ENCODE measurements around the gene SBF2. TPM values are rescaled to one million over a fixed set of nuclear protein-coding genes. Genes with fewer than 3 reads are reported as not detected.
"Not testable (repeated sequence)": the region's sequence is repeated elsewhere in the genome, so short reads cannot be mapped to it uniquely, and the experiment has no call there.

Gene SBF2
- polyA plus RNA-seq, 4 donors, result 10.0 to 50.5 (median 15.1) TPM

- FAIRE-seq, result no peak
- no peaks in the 10 kb centered on the region for H3K4me1 ChIP-seq (ENCODE audit: control insufficient read depth in 3 of 3, insufficient read depth in 2 of 3, low read depth in 1 of 3, low read length in 2 of 3)
- 58 to 92% (median 73%) methylated on average over 1 to 2 of the region's 2 CpGs for WGBS, 3 donors
- no peaks in the 10 kb centered on the region for H3K36me3 ChIP-seq (ENCODE audit: control insufficient read depth in 3 of 3, insufficient read depth in 2 of 3, low read depth in 1 of 3, low read length in 3 of 3)
- H3K27ac ChIP-seq (ENCODE audit: low read depth in 1 of 3, low read length in 2 of 3), result no peak overlapping the region
- no peak for DNase-seq
- no peak overlapping the region for H3K4me3 ChIP-seq (ENCODE audit: low read depth in 1 of 3, low read length in 3 of 3)
- H3K9me3 ChIP-seq (ENCODE audit: control insufficient read depth in 2 of 2, insufficient read depth in 1 of 2, low read depth in 1 of 2, low read length in 1 of 2), result peaks cover 0 to 17% of the 10 kb centered on the region in 2 donors
- no peaks in the 10 kb centered on the region for H3K27me3 ChIP-seq (ENCODE audit: control insufficient read depth in 3 of 3, insufficient read depth in 3 of 3, low read length in 3 of 3)
Observed at GRCh38 chr11:10041748-10042446, 252.1 kb downstream of the SBF2 start.

DNA sequence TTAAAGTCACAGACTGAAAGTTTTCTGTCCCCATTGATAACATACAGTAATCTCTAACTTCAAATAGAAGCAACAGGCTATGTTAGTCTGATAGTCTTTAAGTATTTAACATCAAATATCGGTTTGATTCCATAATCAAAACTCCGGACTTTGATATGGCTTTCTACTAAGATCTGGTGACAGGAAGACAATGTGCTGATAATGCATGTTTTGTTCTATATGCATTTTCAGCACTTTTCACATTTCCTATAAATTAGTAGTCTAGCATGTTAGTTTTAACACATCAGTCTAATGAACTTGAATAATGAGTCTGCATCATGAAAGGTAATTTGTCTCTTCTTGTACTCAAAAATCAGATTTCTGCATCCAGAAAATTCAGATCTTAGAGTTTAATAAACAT lies 252.7 kb downstream of the SBF2 start:
- FAIRE-seq (no peak), DNase-seq (no peak)
- Histone ChIP-seq H3K4me3 (ENCODE audit: low read depth in 1 of 3, low read length in 3 of 3) (no peak overlapping the region), H3K4me1 (ENCODE audit: control insufficient read depth in 3 of 3, insufficient read depth in 2 of 3, low read depth in 1 of 3, low read length in 2 of 3) (no peaks in the 10 kb centered on the region), H3K36me3 (ENCODE audit: control insufficient read depth in 3 of 3, insufficient read depth in 2 of 3, low read depth in 1 of 3, low read length in 3 of 3) (no peaks in the 10 kb centered on the region), H3K9me3 (ENCODE audit: control insufficient read depth in 2 of 2, insufficient read depth in 1 of 2, low read depth in 1 of 2, low read length in 1 of 2) (peaks cover 0 to 17% of the 10 kb centered on the region in 2 donors), H3K27ac (ENCODE audit: low read depth in 1 of 3, low read length in 2 of 3) (no peak overlapping the region), H3K27me3 (ENCODE audit: control insufficient read depth in 3 of 3, insufficient read depth in 3 of 3, low read length in 3 of 3) (no peaks in the 10 kb centered on the region)
- WGBS, 3 donors, result 51 to 88% (median 70%) methylated on average over 2 of the region's 2 CpGs

- Histone ChIP-seq H3K27me3 (ENCODE audit: control insufficient read depth in 3 of 3, insufficient read depth in 3 of 3, low read length in 3 of 3) (no peaks in the 10 kb centered on the region), H3K27ac (ENCODE audit: low read depth in 1 of 3, low read length in 2 of 3) (no peak overlapping the region), H3K4me1 (ENCODE audit: control insufficient read depth in 3 of 3, insufficient read depth in 2 of 3, low read depth in 1 of 3, low read length in 2 of 3) (no peaks in the 10 kb centered on the region), H3K9me3 (ENCODE audit: control insufficient read depth in 2 of 2, insufficient read depth in 1 of 2, low read depth in 1 of 2, low read length in 1 of 2) (peaks cover 0 to 3% of the 10 kb centered on the region in 2 donors), H3K4me3 (ENCODE audit: low read depth in 1 of 3, low read length in 3 of 3) (no peak overlapping the region), H3K36me3 (ENCODE audit: control insufficient read depth in 3 of 3, insufficient read depth in 2 of 3, low read depth in 1 of 3, low read length in 3 of 3) (no peaks in the 10 kb centered on the region)
- DNase-seq (no peak), FAIRE-seq (peak; percentile 84)
- 73 to 81% (median 74%) methylated on average over 2 of the region's 2 CpGs for WGBS, 3 donors
Observed at GRCh38 chr11:10038521-10039302, 255.3 kb downstream of the SBF2 start.

GRCh38 chr11:10035932-10036331 lies 258.1 kb downstream of the SBF2 start:
- not testable (repeated sequence) for DNase-seq; FAIRE-seq; H3K4me1 ChIP-seq (ENCODE audit: control insufficient read depth in 3 of 3, insufficient read depth in 2 of 3, low read depth in 1 of 3, low read length in 2 of 3); H3K9me3 ChIP-seq (ENCODE audit: control insufficient read depth in 2 of 2, insufficient read depth in 1 of 2, low read depth in 1 of 2, low read length in 1 of 2); H3K27ac ChIP-seq (ENCODE audit: low read depth in 1 of 3, low read length in 2 of 3); H3K27me3 ChIP-seq (ENCODE audit: control insufficient read depth in 3 of 3, insufficient read depth in 3 of 3, low read length in 3 of 3); H3K36me3 ChIP-seq (ENCODE audit: control insufficient read depth in 3 of 3, insufficient read depth in 2 of 3, low read depth in 1 of 3, low read length in 3 of 3); H3K4me3 ChIP-seq (ENCODE audit: low read depth in 1 of 3, low read length in 3 of 3)
- 96 to 98% (median 97%) methylated on average over 6 of the region's 6 CpGs for WGBS, 3 donors

- H3K4me3 ChIP-seq (ENCODE audit: low read depth in 1 of 3, low read length in 3 of 3), result no peak overlapping the region
- H3K36me3 ChIP-seq (ENCODE audit: control insufficient read depth in 3 of 3, insufficient read depth in 2 of 3, low read depth in 1 of 3, low read length in 3 of 3), result peaks cover 0 to 2% (median 0%) of the 10 kb centered on the region in 3 donors
- no peaks in the 10 kb centered on the region for H3K9me3 ChIP-seq (ENCODE audit: control insufficient read depth in 2 of 2, insufficient read depth in 1 of 2, low read depth in 1 of 2, low read length in 1 of 2)
- FAIRE-seq (peak; percentile 71), DNase-seq (no peak)
- no peak overlapping the region for H3K27ac ChIP-seq (ENCODE audit: low read depth in 1 of 3, low read length in 2 of 3)
- no peaks in the 10 kb centered on the region for H3K4me1 ChIP-seq (ENCODE audit: control insufficient read depth in 3 of 3, insufficient read depth in 2 of 3, low read depth in 1 of 3, low read length in 2 of 3)
- no peaks in the 10 kb centered on the region for H3K27me3 ChIP-seq (ENCODE audit: control insufficient read depth in 3 of 3, insufficient read depth in 3 of 3, low read length in 3 of 3)
Observed at GRCh38 chr11:10032935-10033334, 261.1 kb downstream of the SBF2 start.

DNA sequence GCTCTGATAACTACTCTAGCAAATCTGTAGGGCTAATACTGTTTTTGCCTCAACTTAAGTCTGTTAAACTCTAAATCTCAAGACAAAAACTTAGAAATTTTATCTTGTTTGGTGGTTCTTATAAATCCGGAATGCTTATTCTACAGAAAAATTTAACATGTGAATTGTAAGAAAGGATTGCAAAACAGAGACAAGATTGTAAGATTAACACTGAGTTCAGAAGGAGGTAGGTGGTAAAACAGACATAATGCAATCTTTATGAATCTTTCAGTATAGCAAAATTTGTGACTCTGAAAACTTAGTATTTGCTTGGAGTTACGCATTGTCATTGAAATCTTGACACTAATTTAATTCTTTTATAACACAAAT lies 263.9 kb downstream of the SBF2 start:
- DNase-seq (no peak), FAIRE-seq (no peak)
- H3K36me3 ChIP-seq (ENCODE audit: control insufficient read depth in 3 of 3, insufficient read depth in 2 of 3, low read depth in 1 of 3, low read length in 3 of 3), result peaks cover 0 to 9% (median 0%) of the 10 kb centered on the region in 3 donors
- H3K27me3 ChIP-seq (ENCODE audit: control insufficient read depth in 3 of 3, insufficient read depth in 3 of 3, low read length in 3 of 3), result no peaks in the 10 kb centered on the region
- 92 to 96% (median 93%) methylated on average over 2 of the region's 2 CpGs for WGBS, 3 donors
- no peaks in the 10 kb centered on the region for H3K4me1 ChIP-seq (ENCODE audit: control insufficient read depth in 3 of 3, insufficient read depth in 2 of 3, low read depth in 1 of 3, low read length in 2 of 3)
- H3K4me3 ChIP-seq (ENCODE audit: low read depth in 1 of 3, low read length in 3 of 3), result no peak overlapping the region
- no peaks in the 10 kb centered on the region for H3K9me3 ChIP-seq (ENCODE audit: control insufficient read depth in 2 of 2, insufficient read depth in 1 of 2, low read depth in 1 of 2, low read length in 1 of 2)
- H3K27ac ChIP-seq (ENCODE audit: low read depth in 1 of 3, low read length in 2 of 3), result no peak overlapping the region

DNA sequence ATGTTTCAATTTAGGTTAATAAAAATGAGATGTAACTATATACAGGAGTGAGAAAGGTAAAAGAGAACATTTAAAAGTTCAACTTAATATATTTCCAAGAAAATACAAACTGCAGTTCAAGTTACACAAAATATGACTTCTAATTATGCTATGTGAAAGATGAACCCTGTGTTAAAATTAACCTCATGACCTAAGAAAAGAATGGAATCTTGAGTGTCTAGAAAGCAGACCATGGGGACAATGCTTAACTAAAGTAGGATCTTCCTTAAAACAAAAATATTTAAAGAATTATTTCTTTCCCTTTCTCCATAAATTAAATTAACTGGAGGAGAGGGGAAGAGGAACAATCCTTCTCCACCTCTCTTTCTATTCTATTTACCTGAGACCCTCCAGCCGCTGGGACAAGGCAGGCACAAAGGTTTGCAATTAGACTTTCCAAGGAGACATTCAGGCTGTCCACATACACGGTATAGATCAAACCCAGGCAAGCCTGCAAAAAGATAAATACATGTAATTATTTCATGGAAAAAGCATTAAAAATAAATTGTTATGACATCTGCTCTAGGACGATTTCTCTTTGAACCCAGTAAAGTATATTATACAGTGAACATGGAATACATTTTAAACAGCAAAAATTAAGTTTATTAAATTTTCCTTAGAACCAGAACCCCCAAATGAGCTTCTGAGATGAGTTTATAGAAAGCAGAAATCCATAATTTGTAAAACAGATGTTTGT lies 264.5 kb downstream of the SBF2 start:
- H3K27me3 ChIP-seq (ENCODE audit: control insufficient read depth in 3 of 3, insufficient read depth in 3 of 3, low read length in 3 of 3), result no peaks in the 10 kb centered on the region
- H3K27ac ChIP-seq (ENCODE audit: low read depth in 1 of 3, low read length in 2 of 3), result no peak overlapping the region
- no peaks in the 10 kb centered on the region for H3K4me1 ChIP-seq (ENCODE audit: control insufficient read depth in 3 of 3, insufficient read depth in 2 of 3, low read depth in 1 of 3, low read length in 2 of 3)
- no peak for DNase-seq
- WGBS, 3 donors, result 73 to 86% (median 83%) methylated on average over 3 of the region's 3 CpGs
- H3K4me3 ChIP-seq (ENCODE audit: low read depth in 1 of 3, low read length in 3 of 3), result no peak overlapping the region
- peaks cover 0 to 9% (median 0%) of the 10 kb centered on the region in 3 donors for H3K36me3 ChIP-seq (ENCODE audit: control insufficient read depth in 3 of 3, insufficient read depth in 2 of 3, low read depth in 1 of 3, low read length in 3 of 3)
- FAIRE-seq, result peak; percentile 15
- H3K9me3 ChIP-seq (ENCODE audit: control insufficient read depth in 2 of 2, insufficient read depth in 1 of 2, low read depth in 1 of 2, low read length in 1 of 2), result no peaks in the 10 kb centered on the region

DNA sequence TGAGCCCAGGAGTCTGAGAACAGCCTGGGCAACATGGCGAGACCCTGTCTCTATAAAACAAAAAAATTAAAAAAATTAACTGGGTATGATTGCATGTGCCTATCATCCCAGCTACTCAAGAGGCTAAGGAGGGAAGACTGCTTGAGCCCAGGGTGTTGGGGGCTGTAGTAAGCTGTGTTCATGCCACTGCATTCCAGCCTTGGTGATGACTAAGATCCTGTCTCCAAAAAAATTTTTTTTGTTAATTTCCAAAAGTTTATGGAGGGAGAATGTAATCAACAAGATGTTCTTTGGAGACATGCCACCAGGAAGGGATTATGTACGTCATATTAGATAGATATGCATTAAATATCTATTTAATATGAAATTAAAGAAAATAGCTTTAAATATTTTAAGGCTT lies 267.5 kb downstream of the SBF2 start:
- Histone ChIP-seq H3K9me3 (ENCODE audit: control insufficient read depth in 2 of 2, insufficient read depth in 1 of 2, low read depth in 1 of 2, low read length in 1 of 2) (no peaks in the 10 kb centered on the region), H3K4me3 (ENCODE audit: low read depth in 1 of 3, low read length in 3 of 3) (no peak overlapping the region), H3K27me3 (ENCODE audit: control insufficient read depth in 3 of 3, insufficient read depth in 3 of 3, low read length in 3 of 3) (no peaks in the 10 kb centered on the region), H3K36me3 (ENCODE audit: control insufficient read depth in 3 of 3, insufficient read depth in 2 of 3, low read depth in 1 of 3, low read length in 3 of 3) (peaks cover 0 to 9% (median 0%) of the 10 kb centered on the region in 3 donors), H3K27ac (ENCODE audit: low read depth in 1 of 3, low read length in 2 of 3) (no peak overlapping the region), H3K4me1 (ENCODE audit: control insufficient read depth in 3 of 3, insufficient read depth in 2 of 3, low read depth in 1 of 3, low read length in 2 of 3) (peaks cover 0 to 3% (median 0%) of the 10 kb centered on the region in 3 donors)
- WGBS, 3 donors, result 86 to 95% (median 89%) methylated on average over 2 of the region's 2 CpGs
- no peak for DNase-seq
- FAIRE-seq, result no peak

All from small intestine (tissue), 7 donors.